ENCODE results near the gene NCAPG2.

NCAPG2 gene

DNA sequence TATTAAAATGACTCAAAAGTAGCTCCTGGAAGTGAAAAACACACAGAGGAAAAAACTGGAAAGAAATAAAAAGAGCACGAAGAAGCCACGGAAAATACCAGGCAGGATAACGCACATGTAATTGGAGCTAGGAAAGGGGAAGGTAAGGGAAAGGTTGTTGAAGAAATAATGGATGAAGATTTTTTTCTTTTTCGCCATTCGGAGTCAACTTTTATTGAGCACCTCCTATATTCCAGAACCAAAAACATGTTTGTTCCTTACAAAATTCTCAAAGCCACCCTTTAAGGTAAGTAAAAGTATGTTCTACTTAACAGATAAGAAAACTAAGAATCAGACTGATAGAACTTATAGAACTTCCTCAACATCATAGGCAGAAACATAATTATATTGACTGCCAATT, 84.2 kb downstream of the NCAPG2 start:
- Histone ChIP-seq H3K4me1 (ENCODE audit: control insufficient read depth in 2 of 2, insufficient read depth in 2 of 2, low read length in 2 of 2) (no peaks in the 10 kb centered on the region), H3K9me3 (ENCODE audit: control insufficient read depth in 2 of 2, low read length in 2 of 2) (no peaks in the 10 kb centered on the region), H3K4me3 (ENCODE audit: low read length in 2 of 2) (no peak overlapping the region), H3K36me3 (ENCODE audit: control insufficient read depth in 2 of 2, insufficient read depth in 2 of 2, low read length in 2 of 2) (no peaks in the 10 kb centered on the region), H3K27ac (ENCODE audit: low read depth in 2 of 2, low read length in 2 of 2) (no peak overlapping the region), H3K27me3 (ENCODE audit: control insufficient read depth in 2 of 2, insufficient read depth in 2 of 2, low read length in 2 of 2) (no peaks in the 10 kb centered on the region), H3K9ac (ENCODE audit: low read depth in 1 of 2, low read length in 2 of 2) (no peak overlapping the region)

DNA sequence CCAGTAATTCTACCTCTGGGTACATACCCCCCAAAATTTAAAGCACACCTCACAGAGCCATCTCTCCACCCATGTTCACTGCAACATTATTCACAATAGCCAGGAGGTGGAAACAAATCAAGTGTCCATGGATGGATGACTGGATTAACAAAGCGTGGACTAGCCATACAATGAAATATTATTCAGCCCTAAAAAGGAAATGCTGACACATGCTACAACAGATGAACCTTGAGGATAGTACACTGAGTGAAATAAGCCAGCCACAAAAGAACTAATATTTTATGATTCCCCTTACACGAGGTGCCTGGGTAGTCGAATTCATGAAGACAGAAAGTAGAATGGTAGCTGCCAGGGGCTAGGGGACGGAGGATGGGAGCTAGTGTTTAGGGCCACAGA, 85.9 kb downstream of the NCAPG2 start:
- Histone ChIP-seq H3K36me3 (ENCODE audit: control insufficient read depth in 2 of 2, insufficient read depth in 2 of 2, low read length in 2 of 2) (no peaks in the 10 kb centered on the region), H3K4me3 (ENCODE audit: low read length in 2 of 2) (no peak overlapping the region), H3K27ac (ENCODE audit: low read depth in 2 of 2, low read length in 2 of 2) (no peak overlapping the region), H3K9ac (ENCODE audit: low read depth in 1 of 2, low read length in 2 of 2) (no peak overlapping the region), H3K27me3 (ENCODE audit: control insufficient read depth in 2 of 2, insufficient read depth in 2 of 2, low read length in 2 of 2) (no peaks in the 10 kb centered on the region), H3K4me1 (ENCODE audit: control insufficient read depth in 2 of 2, insufficient read depth in 2 of 2, low read length in 2 of 2) (no peaks in the 10 kb centered on the region), H3K9me3 (ENCODE audit: control insufficient read depth in 2 of 2, low read length in 2 of 2) (no peaks in the 10 kb centered on the region)

DNA sequence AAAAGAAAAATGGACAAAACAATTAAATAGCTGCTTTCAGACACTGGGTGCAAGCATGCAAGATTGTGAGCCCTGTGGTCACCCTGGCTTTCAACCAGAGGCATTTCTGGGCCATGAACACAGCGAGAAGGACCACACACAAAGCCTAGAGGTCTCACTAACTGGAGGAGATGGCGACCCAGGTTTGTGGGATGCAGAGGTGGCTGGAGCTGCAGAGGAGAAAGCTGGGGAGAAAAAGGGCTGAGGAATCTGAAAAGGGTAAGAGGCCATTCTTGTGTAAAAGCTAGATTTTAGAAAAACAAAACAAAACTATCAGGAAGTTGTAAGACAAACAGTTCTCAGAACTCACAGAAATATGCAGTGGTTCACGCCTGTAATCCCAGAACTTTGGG, 86.9 kb downstream of the NCAPG2 start:
- no peak overlapping the region for H3K27ac ChIP-seq (ENCODE audit: low read depth in 2 of 2, low read length in 2 of 2)
- no peak overlapping the region for H3K4me3 ChIP-seq (ENCODE audit: low read length in 2 of 2)
- H3K9me3 ChIP-seq (ENCODE audit: control insufficient read depth in 2 of 2, low read length in 2 of 2) = no peaks in the 10 kb centered on the region
- no peak overlapping the region for H3K9ac ChIP-seq (ENCODE audit: low read depth in 1 of 2, low read length in 2 of 2)
- no peaks in the 10 kb centered on the region for H3K4me1 ChIP-seq (ENCODE audit: control insufficient read depth in 2 of 2, insufficient read depth in 2 of 2, low read length in 2 of 2)
- H3K36me3 ChIP-seq (ENCODE audit: control insufficient read depth in 2 of 2, insufficient read depth in 2 of 2, low read length in 2 of 2) = no peaks in the 10 kb centered on the region
- no peaks in the 10 kb centered on the region for H3K27me3 ChIP-seq (ENCODE audit: control insufficient read depth in 2 of 2, insufficient read depth in 2 of 2, low read length in 2 of 2)

DNA sequence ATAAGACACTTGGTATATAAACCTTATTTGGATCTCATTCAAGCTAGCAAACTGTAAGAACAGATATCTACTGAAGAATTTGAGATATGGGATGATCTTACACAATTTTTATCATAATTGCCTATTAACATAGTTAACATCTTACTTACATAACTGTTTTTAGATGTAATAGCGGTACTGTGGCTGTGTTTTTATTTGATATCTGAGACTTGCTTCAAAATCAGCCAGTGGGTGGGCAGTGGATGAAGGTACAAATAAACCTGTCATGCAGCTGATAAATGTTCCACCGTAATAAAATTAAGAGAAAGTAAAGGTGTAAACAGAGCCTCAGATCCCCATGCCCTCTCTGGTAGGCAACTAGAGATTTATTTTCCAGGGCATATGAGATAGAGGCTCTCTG, 88.6 kb downstream of the NCAPG2 start:
- no peaks in the 10 kb centered on the region for H3K4me1 ChIP-seq (ENCODE audit: control insufficient read depth in 2 of 2, insufficient read depth in 2 of 2, low read length in 2 of 2)
- H3K9me3 ChIP-seq (ENCODE audit: control insufficient read depth in 2 of 2, low read length in 2 of 2) = no peaks in the 10 kb centered on the region
- H3K27me3 ChIP-seq (ENCODE audit: control insufficient read depth in 2 of 2, insufficient read depth in 2 of 2, low read length in 2 of 2) = no peaks in the 10 kb centered on the region
- no peak overlapping the region for H3K4me3 ChIP-seq (ENCODE audit: low read length in 2 of 2)
- H3K36me3 ChIP-seq (ENCODE audit: control insufficient read depth in 2 of 2, insufficient read depth in 2 of 2, low read length in 2 of 2) = no peaks in the 10 kb centered on the region
- H3K27ac ChIP-seq (ENCODE audit: low read depth in 2 of 2, low read length in 2 of 2) = no peak overlapping the region
- H3K9ac ChIP-seq (ENCODE audit: low read depth in 1 of 2, low read length in 2 of 2) = no peak overlapping the region

DNA sequence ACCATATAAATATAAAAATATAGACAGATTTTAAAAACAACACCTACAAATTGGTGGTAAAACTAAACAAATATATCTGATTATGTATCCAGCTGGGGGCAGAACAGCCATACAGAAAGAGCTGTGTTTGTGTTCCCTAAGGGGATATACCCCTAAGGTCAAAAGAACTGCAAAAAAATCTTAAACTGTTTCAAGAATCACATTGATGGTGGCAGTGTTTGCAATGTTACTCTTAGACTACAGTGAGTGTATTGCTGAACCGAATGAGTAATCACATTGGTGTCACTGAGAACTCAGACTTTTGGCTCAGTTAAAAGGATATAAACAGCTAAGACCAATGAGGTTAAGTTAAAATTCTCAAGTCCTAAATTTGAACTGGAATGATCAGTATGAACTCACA, 89.9 kb downstream of the NCAPG2 start:
- H3K4me1 ChIP-seq (ENCODE audit: control insufficient read depth in 2 of 2, insufficient read depth in 2 of 2, low read length in 2 of 2) = no peaks in the 10 kb centered on the region
- no peaks in the 10 kb centered on the region for H3K9me3 ChIP-seq (ENCODE audit: control insufficient read depth in 2 of 2, low read length in 2 of 2)
- no peak overlapping the region for H3K27ac ChIP-seq (ENCODE audit: low read depth in 2 of 2, low read length in 2 of 2)
- no peaks in the 10 kb centered on the region for H3K36me3 ChIP-seq (ENCODE audit: control insufficient read depth in 2 of 2, insufficient read depth in 2 of 2, low read length in 2 of 2)
- H3K27me3 ChIP-seq (ENCODE audit: control insufficient read depth in 2 of 2, insufficient read depth in 2 of 2, low read length in 2 of 2) = no peaks in the 10 kb centered on the region
- H3K4me3 ChIP-seq (ENCODE audit: low read length in 2 of 2) = no peak overlapping the region
- no peak overlapping the region for H3K9ac ChIP-seq (ENCODE audit: low read depth in 1 of 2, low read length in 2 of 2)

DNA sequence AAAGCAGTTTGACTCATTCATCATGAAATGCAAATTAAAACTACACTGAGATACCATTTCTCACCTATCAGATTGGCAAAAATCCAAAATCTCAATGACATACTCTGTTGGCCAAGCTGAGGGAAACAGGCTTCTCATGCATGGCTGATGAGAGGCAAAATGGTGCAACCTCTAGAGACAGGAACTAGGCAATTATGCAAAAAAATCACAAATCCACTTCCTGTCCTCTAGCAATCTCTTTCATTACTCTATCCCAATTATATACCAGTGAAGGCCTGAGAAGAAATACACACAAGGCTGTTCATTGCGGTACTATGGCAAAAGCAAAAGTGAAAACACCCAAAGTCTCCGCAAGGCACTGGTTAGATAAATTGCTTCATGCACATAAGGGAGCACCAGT, 91.1 kb downstream of the NCAPG2 start:
- Histone ChIP-seq H3K27me3 (ENCODE audit: control insufficient read depth in 2 of 2, insufficient read depth in 2 of 2, low read length in 2 of 2) (no peaks in the 10 kb centered on the region), H3K27ac (ENCODE audit: low read depth in 2 of 2, low read length in 2 of 2) (no peak overlapping the region), H3K36me3 (ENCODE audit: control insufficient read depth in 2 of 2, insufficient read depth in 2 of 2, low read length in 2 of 2) (no peaks in the 10 kb centered on the region), H3K4me1 (ENCODE audit: control insufficient read depth in 2 of 2, insufficient read depth in 2 of 2, low read length in 2 of 2) (no peaks in the 10 kb centered on the region), H3K4me3 (ENCODE audit: low read length in 2 of 2) (no peak overlapping the region), H3K9me3 (ENCODE audit: control insufficient read depth in 2 of 2, low read length in 2 of 2) (no peaks in the 10 kb centered on the region), H3K9ac (ENCODE audit: low read depth in 1 of 2, low read length in 2 of 2) (no peak overlapping the region)

DNA sequence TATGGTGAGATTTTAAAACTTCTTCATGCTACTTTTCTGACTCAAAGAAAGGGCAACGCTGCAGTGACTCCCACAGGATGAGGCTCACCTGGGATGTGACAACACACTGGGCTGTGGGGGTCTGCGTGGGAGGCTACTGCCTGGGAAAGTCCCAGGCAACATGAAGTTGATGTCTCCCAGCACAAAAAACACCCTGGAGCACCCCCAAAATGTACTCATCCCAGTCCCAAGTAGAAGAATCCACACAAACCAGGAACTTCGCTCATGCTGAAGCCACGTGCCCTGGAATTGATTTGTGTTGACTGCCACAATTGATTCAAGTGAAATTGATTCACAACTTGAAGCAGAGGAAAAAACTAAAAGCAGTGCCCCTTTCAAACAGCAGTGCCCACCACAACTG, 92.1 kb downstream of the NCAPG2 start:
- no peaks in the 10 kb centered on the region for H3K27me3 ChIP-seq (ENCODE audit: control insufficient read depth in 2 of 2, insufficient read depth in 2 of 2, low read length in 2 of 2)
- no peaks in the 10 kb centered on the region for H3K4me1 ChIP-seq (ENCODE audit: control insufficient read depth in 2 of 2, insufficient read depth in 2 of 2, low read length in 2 of 2)
- no peaks in the 10 kb centered on the region for H3K9me3 ChIP-seq (ENCODE audit: control insufficient read depth in 2 of 2, low read length in 2 of 2)
- no peaks in the 10 kb centered on the region for H3K36me3 ChIP-seq (ENCODE audit: control insufficient read depth in 2 of 2, insufficient read depth in 2 of 2, low read length in 2 of 2)
- no peak overlapping the region for H3K4me3 ChIP-seq (ENCODE audit: low read length in 2 of 2)
- H3K9ac ChIP-seq (ENCODE audit: low read depth in 1 of 2, low read length in 2 of 2) = no peak overlapping the region
- no peak overlapping the region for H3K27ac ChIP-seq (ENCODE audit: low read depth in 2 of 2, low read length in 2 of 2)

DNA sequence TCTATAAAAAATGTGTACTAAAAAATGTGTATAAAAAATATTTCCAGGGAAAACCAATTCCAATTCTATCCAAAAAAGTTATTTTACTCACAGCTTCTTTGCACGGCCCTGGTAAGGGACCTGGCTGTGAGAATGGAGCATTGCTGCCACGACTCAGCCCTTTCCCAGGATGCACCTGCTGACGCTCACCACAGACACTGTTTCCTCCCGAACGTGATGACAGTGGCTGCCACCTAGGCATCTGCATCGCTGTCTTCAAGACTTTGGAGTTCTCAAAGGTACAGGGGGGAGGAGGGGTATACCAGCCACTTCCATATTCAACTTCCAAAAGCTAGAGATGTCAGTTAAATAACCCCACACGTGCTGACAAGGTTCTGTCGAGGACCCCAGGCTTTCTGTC, 93.1 kb downstream of the NCAPG2 start:
- no peak overlapping the region for H3K4me3 ChIP-seq (ENCODE audit: low read length in 2 of 2)

DNA sequence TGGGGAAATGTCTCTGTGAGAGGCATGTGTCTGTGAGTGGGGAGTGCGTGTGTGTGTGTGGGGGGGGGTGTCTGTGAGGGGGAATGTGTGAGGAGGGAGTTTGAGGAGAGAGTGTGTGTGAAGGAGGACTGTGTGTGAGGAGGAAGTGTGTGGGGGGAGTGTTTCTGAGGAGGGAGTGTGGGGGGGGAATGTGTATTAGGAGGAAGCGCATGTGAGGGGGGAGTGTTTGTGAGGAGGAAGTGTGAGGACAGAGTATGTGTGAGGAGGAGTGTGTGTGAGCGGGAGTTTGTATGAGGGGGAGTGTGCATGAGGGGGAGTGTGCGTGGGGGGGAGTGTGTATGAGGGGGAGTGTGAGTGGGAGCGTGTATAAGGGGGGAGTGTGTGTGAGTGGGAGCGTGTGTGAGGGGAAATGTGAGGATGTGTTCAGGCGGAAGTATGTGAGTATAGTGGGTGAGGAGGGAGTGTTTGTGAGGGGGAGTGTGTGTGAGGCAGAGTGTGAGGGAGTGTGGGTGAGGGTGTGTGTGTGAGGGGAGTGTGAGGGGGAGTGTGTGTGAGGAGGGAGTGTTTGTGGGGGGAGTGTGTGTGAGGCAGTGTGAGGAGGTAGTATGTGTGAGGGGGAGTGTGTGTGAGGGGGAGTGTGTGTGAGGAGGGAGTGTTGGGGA, 95.2 kb downstream of the NCAPG2 start:
- Histone ChIP-seq H3K27ac (ENCODE audit: low read depth in 2 of 2, low read length in 2 of 2) (no peak overlapping the region), H3K9me3 (ENCODE audit: control insufficient read depth in 2 of 2, low read length in 2 of 2) (no peaks in the 10 kb centered on the region), H3K4me3 (ENCODE audit: low read length in 2 of 2) (no peak overlapping the region), H3K4me1 (ENCODE audit: control insufficient read depth in 2 of 2, insufficient read depth in 2 of 2, low read length in 2 of 2) (no peaks in the 10 kb centered on the region), H3K27me3 (ENCODE audit: control insufficient read depth in 2 of 2, insufficient read depth in 2 of 2, low read length in 2 of 2) (no peaks in the 10 kb centered on the region), H3K9ac (ENCODE audit: low read depth in 1 of 2, low read length in 2 of 2) (no peak overlapping the region), H3K36me3 (ENCODE audit: control insufficient read depth in 2 of 2, insufficient read depth in 2 of 2, low read length in 2 of 2) (no peaks in the 10 kb centered on the region)

More for the DNA sequence above, 93.1 kb downstream of the NCAPG2 start:
- H3K9me3 ChIP-seq (ENCODE audit: control insufficient read depth in 2 of 2, low read length in 2 of 2) = no peaks in the 10 kb centered on the region
- H3K9ac ChIP-seq (ENCODE audit: low read depth in 1 of 2, low read length in 2 of 2) = no peak overlapping the region
- H3K27ac ChIP-seq (ENCODE audit: low read depth in 2 of 2, low read length in 2 of 2) = no peak overlapping the region
- H3K36me3 ChIP-seq (ENCODE audit: control insufficient read depth in 2 of 2, insufficient read depth in 2 of 2, low read length in 2 of 2) = no peaks in the 10 kb centered on the region
- no peaks in the 10 kb centered on the region for H3K27me3 ChIP-seq (ENCODE audit: control insufficient read depth in 2 of 2, insufficient read depth in 2 of 2, low read length in 2 of 2)
- no peaks in the 10 kb centered on the region for H3K4me1 ChIP-seq (ENCODE audit: control insufficient read depth in 2 of 2, insufficient read depth in 2 of 2, low read length in 2 of 2)

DNA sequence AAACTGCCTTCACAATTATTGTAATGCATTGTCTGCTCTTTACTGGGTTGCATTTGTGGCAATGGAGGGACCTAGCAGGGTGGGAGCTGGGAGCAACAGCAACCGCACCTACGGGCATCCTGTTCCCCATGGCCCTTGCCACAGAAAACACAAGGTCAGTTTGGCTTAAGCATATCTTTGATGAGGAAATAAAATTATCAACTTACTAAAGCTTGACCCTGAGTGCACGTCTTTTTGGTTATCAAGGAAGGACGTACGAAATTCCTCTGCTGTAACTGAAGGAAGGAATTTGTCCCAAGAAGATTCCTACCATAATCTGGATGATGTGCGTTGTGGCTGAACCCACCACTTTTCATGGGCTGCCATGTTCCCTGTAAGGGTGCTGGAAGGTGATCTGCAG, 97.0 kb downstream of the NCAPG2 start:
- Histone ChIP-seq H3K9me3 (ENCODE audit: control insufficient read depth in 2 of 2, low read length in 2 of 2) (no peaks in the 10 kb centered on the region), H3K9ac (ENCODE audit: low read depth in 1 of 2, low read length in 2 of 2) (no peak overlapping the region), H3K27me3 (ENCODE audit: control insufficient read depth in 2 of 2, insufficient read depth in 2 of 2, low read length in 2 of 2) (no peaks in the 10 kb centered on the region), H3K4me3 (ENCODE audit: low read length in 2 of 2) (no peak overlapping the region), H3K27ac (ENCODE audit: low read depth in 2 of 2, low read length in 2 of 2) (no peak overlapping the region), H3K36me3 (ENCODE audit: control insufficient read depth in 2 of 2, insufficient read depth in 2 of 2, low read length in 2 of 2) (no peaks in the 10 kb centered on the region), H3K4me1 (ENCODE audit: control insufficient read depth in 2 of 2, insufficient read depth in 2 of 2, low read length in 2 of 2) (no peaks in the 10 kb centered on the region)
